Measurements from ENCODE around the gene NDOR1.
A peak's percentile ranks its signal among the peaks of the same experiment; 100 is the strongest.

NDOR1 gene

DNA sequence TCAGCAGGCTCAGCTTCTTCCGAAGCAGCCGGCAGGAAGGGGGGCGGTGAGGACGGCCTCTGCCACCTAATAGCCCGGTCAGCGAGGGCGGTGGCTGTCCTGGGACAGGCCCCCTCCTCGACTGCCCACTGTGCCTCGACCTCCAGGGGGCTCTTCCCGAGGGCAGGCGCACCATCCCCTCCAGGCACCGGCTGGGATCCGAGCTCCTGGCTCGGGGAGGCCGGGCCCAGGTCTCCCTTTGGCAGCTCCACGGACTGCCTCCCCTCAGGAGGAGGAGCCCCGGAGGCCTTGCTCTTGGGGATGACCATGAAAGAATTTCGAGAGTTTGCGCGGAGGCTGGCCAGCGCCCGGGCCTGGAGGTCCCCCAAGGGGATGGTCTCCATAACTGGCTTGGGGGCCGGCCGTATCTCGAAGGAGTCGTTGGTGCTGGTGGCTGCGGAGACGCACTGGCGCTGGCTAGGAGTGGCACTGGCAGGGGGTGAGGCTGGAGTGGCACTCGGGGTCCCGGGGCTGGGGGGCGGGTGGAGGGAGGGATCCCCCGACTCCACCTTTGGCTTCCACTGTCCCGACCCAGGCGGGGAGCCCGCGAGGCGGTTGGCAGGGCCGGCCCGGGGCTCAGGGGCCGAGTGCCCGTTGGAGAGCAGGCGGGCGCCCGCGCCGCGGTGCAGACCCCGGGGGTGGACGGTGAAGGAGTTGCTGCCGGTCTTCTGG lies 5.9 kb upstream of the NDOR1 start:
- no peak for DNase-seq (ENCODE audit: low read depth)

DNA sequence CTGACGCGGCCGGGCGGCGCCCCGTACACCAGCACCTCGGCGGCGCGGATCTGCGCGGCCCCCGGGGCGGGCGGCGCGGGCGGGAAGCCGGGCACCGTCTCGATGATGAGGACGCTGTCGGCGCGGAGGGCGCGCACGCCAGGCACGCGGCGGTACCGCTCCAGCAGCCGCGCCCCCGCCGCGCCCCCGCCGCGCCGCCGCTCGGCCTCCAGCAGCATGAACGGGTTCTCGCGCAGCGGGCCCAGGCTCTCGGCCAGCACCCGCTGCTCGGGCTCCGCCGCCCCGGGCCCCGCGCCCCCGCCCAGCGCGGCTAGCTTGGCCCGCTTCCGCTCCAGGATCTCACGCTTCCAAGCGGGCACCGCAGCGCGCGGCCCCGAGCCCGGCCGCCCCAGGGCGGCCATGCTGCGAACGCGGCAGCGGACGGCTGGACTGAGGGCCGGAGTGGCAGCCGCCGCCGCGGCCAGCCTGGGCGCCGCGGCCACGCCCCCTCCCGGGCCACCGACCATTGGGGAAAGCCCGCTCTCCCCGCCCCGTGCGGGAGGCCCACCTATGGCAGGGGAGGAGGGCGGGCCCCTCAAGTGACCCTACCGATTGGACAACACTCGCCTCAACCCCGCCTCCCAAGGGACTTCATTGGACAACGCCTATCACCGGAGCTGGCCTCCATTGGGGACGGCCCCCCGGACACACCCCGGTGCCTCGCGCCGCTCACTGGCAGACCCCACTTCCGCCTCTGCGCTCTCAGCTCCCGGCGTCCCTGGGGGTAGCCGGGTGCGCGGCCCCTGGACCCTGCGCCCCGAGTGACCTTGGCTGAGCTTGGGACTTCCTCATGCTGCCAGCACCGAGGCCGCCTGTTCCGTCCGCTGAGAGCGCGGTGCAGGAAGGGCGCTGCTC lies 4.9 kb upstream of the NDOR1 start, which contains the start of gene TPRN:
Gene TPRN (minus strand): TSS at position 431 of the 894 bp plus-strand sequence. CDS start 30 bp downstream, at position 401.
- DNase-seq (ENCODE audit: low read depth), result peak; percentile 98

DNA sequence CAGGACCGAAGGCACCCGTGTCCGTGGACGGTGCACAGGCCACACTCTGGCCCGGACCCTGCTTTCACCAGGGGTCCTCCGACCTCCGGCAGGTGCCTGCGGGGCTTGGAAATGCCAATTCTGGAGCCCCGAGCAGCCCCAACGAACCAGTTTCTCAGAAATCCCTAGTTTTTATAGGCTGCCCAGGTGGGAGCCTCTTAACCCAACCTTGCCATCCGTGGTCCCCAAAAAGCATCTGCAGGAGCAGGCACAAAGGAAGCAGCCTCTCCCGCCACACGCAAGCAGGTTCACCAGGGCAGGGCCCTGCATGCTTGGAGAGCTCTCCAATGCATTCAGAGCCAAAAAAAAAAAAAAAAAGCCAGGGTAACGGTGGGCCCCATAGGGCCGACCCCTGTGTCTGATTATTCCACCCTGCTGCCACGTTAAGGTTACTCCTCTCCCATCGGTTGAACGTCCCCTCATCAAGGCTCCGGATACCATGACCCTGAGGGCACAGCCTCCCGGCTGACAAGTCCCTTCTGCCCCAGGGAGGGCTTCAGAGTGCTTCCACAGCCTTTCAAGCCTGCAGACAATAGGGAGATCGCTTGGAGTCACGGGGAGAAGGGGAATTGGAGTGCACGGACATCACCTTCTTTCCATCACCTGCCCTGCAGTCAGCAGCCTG lies 4.2 kb upstream of the NDOR1 start:
- no peak for DNase-seq (ENCODE audit: low read depth)

DNA sequence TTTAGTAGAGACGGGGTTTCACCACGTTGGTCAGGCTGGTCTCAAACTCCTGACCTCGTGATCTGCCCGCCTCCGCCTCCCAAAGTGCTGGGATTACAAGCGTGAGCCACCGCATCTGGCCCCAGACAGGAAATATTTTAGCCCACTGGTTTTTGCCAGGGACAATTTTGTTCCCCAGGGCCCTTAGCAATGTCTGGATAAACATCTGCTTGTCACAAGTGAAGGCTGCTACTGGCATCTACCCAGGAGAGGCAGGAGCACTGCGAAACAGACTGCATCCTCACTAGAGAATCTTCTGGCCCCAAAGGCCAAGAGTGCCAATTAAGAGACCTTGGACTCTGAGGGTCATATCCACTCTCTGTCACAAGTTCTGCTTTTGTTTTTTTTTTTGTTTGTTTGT lies 2.5 kb upstream of the NDOR1 start:
- no peak for DNase-seq (ENCODE audit: low read depth)

DNA sequence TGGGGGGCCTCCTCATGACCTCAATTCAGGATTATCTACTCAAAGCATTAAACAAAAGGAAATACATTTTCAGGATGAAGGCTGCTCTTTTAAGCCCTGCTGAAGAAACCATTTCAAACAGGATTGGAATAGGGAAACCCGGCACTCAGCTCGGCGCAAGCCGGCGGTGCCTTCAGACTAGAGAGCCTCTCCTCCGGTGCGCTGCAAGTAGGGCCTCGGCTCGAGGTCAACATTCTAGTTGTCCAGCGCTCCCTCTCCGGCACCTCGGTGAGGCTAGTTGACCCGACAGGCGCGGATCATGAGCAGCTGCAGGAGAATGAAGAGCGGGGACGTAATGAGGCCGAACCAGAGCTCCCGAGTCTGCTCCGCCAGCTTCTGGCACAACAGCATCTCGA lies 772 bp upstream of the NDOR1 start:
- no peak for DNase-seq (ENCODE audit: low read depth)

DNA sequence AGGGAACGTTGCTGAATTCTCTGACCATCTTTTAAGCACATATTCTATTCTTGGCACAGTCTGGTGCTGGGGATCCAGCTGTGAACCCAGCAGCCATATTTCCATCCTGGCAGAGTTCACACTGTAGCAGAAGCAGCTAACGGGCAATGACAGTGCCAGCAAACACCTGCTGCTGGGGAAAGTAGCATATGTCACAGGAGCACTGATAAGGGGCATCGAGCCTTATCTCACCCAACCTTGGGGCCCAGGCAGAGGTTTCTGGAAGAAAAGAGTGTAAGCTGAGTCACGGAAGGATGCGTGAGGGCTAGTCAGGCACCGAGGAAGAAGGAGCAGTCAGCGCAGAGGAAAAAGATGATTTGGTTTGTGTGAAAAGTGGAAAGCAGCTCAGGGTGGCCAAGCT lies 1.1 kb downstream of the NDOR1 start:
- no peak for DNase-seq (ENCODE audit: low read depth)

DNA sequence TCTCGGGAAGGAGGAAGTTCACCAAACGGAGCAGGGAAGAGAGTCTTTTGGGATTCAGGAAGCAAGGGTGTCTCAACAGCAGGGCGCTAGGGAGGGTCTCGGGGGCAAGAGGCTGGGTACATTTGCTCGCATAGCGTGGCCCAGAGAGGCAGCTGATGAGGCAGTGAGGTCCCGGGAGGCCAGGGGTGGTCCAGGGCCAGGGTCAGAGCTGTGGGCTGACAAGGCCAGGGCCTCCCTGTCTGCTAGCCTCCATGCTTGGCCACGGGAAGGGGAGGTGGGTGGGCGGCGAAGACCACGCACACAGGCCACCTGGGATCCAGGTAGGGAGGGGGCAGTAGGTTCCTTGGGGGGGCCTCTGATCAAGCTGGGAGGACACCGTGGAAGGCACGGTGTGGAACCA lies 6.0 kb downstream of the NDOR1 start:
- no peak for DNase-seq (ENCODE audit: low read depth)

DNA sequence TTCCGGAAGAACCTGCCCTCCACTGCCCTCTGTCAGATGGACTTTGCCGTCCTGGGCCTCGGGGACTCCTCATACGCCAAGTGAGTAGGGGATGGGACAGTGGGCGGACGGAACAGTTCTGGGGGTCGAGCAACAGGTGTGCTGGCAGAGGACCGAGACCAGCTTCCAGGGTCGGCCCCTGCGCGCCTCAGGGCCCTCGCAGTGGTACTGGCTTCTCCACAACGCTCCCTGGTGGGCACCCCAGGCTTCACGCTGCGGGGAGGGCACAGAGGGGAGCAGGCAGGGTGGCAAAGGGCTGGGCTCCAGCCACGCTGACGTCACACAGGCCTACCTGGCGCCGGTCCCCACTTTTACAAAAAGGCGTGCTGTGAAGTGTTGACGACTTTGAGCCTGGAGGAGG lies 7.0 kb downstream of the NDOR1 start:
- DNase-seq (ENCODE audit: low read depth), result no peak

DNA sequence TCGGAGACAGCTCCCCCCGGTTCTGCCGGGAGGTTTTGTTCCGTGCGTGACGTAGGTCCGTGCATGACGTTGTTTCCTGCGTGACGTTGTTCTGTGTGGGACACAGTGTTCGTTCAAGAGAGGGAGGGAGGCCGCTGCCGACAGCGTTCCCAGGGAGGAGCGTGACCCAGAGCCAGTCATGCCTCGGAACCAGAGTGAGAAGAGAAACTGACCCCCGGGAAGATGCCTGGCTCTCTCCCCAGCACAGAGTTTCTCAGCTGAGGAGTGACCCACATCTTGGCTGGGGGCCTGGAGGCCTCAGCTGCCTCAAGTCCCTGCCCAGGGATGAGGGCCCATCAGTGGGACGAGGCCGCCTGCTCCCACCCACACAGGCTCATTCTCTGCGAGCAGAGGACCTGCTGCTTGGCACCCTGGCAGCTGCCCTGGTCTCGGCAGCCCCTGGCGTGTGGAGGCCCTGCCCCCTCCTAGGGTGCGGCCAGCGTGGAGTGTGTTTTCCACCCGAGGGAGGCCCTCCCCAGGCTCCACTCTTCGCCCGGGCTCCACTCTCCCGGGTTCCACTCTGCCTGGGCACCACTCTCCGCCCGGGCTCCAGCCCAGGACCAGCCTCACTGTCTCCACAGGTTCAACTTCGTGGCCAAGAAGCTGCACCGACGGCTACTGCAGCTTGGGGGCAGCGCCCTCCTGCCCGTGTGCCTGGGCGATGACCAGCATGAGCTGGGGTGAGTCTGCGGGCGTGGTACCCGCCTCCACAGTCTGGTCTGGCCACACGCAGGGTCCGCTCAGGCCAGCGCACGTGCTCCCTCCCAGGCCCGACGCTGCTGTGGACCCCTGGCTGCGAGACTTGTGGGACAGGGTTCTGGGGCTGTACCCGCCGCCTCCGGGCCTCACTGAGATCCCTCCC lies 7.9 kb downstream of the NDOR1 start:
- DNase-seq (ENCODE audit: low read depth), result no peak

DNA sequence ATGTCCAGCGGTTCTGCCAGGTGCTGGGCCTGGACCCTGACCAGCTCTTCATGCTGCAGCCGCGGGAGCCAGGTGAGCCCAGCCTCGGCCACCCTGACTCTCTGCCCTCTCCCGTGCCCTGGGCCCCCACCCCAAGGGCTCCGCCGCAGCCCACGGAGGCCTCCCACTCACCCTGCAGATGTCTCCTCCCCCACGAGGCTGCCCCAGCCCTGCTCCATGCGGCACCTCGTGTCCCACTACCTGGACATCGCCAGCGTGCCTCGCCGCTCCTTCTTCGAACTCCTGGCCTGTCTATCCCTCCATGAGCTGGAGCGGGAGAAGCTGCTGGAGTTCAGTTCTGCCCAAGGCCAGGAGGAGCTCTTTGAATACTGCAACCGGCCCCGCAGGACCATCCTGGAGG lies 9.1 kb downstream of the NDOR1 start:
- no peak for DNase-seq (ENCODE audit: low read depth)

DNA sequence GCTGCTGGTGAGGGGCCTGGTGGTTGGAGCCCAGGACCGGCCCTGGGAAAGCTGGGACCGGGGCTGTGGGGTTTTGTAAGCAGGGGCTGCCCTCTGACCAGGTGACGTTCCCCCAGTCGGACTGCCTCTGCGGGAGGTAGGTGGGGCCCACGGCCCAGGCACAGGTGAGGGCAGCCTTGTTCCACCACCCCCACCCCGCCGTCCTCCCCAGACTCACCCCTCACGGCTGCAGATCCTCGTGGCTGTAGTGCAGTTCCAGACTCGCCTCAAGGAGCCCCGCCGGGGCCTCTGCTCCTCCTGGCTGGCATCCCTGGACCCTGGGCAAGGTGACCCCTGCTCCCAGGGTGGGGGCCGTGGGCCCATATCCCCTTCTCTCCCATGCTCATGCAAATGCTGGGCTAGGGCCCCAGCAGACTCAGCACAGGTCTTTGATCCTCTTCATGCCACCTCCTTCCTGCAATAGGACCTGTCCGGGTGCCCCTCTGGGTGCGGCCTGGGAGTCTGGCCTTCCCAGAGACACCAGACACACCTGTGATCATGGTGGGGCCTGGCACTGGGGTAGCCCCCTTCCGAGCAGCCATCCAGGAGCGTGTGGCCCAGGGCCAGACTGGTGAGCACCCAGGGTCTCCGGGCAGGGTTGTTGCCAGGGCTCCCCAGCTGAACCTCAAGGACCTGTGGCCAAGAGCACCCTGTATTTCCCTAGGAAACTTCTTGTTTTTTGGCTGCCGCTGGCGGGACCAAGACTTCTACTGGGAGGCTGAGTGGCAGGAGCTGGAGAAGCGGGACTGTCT lies 9.9 kb downstream of the NDOR1 start:
- no peak for DNase-seq (ENCODE audit: low read depth)

DNA sequence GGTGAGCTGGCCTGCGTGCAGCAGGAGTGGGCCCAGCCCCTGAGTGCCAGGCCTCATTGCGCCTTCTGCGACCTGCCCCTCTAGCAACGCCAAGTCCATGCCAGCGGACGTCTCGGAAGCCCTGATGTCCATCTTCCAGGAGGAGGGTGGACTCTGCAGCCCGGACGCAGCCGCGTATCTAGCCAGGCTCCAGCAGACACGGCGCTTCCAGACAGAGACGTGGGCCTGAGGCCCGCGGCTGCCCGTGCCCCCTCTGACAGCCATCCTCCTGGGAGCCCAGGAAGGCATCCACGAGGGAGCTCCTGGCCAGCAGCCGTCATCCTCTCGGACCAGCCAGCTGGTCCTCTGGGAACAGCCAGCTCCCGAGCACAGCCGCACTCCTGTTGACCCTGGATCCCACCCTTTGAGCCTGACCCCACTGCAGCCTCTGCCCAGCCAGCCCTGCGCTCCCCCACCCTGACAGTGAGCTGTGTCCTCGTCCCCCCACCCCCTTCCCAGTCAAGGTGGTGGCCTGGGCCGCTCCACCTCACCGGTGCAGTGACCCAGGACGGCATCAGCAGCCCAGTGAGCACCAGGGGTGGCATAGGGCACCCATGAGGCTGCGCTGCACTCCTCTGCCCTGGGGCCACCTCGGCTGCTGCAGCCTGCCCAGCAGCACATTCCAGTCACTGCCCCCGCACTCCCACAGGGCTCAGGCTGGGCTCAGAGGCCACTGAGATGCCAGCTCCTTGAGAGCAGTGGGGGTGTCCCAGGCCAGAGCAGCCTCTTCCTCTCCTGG lies 10.9 kb downstream of the NDOR1 start:
- DNase-seq (ENCODE audit: low read depth), result no peak

DNA sequence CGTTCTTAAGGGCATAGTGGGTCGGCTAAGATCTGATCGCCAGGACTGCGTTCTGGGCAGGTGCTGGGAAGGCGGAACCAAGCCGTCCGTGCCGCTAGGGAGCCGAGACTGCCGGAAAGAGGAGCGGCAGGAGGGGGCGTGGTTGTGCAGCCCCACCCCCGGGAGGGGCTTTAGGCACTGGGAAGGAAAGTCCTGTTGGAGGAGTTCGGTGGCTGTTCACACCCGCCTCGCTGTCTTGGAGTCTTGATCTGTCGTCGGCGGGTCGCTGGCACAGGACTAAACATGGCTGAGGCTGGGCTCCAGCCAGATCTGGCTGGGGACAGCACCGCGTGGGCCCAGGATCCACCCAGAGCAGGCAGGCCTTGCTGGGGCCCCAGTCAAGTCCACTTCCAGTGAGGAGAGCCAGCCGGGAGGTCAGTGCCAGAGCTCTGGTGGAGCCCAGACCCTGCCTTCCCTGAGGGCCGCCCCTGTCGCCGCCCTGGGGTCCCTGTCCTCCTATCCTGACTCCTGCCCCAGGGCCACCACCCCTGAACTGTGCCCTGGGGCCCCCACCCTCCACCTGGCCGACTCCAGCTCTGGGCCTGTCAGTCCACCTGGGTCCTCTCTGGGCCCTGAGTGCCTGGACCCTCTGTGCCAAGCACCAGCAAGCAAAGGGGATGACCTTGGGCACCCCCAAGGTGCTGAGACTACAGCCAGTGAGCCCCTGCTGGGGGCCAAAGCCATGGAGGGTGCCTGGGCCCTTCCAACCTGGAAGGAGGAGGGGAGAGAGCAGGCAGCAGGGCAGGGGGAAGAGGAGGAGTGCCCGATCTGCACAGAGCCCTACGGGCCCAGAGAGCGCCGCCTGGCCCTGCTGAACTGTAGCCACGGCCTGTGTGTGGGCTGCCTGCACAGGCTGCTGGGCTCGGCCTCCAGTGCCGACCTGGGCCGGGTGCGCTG lies 12.0 kb downstream of the NDOR1 start:
- no peak for DNase-seq (ENCODE audit: low read depth)

DNA sequence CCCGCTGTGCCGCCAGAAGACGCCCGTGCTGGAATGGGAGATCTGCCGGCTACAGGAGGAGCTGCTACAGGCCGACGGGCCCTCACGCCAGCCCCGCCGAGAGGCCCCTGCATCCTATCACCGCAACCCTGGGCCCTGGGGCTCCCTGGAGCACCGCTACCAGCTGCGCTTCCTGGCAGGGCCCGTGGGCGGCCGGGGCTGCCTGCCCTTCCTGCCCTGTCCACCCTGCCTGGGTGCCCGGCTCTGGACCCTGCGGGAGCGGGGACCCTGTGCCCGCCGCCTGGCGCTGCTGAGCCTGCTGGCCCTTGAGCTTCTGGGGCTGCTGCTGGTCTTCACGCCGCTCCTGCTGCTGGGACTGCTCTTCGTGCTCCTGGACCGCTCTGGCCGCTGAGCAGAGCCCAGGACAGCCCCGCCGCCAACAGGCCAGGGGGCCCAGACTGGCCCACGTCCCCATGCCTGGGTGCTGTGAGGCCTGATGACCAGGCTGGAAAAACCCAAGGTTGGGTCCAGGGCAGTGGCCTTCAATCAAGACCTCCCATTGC lies 12.8 kb downstream of the NDOR1 start:
- DNase-seq (ENCODE audit: low read depth), result no peak

DNA sequence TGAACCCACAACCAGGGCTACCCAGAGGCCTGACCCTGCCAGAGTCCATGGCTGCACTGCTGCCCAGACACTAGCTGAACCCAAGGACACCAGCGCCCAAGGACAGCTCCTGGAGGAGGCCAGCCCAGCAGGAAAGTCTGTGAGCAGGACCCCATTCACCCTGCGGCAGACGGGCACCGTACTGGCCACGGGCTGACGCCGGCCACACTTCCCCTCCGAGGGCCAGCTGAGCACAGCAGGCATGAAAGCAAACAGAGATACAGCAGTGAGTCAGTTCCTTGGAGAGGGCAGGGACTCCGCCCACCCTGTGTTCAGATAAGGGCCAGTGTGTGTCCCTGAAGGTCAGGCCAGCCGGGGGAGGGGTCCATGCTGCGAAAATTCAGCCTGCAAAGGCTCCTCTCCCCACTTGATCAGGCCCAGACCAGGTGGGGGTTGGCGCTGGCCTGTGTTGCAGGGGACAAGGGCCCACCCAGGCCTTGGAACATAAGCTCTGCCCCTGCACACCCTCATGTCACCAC lies 13.3 kb downstream of the NDOR1 start:
- no peak for DNase-seq (ENCODE audit: low read depth)

DNA sequence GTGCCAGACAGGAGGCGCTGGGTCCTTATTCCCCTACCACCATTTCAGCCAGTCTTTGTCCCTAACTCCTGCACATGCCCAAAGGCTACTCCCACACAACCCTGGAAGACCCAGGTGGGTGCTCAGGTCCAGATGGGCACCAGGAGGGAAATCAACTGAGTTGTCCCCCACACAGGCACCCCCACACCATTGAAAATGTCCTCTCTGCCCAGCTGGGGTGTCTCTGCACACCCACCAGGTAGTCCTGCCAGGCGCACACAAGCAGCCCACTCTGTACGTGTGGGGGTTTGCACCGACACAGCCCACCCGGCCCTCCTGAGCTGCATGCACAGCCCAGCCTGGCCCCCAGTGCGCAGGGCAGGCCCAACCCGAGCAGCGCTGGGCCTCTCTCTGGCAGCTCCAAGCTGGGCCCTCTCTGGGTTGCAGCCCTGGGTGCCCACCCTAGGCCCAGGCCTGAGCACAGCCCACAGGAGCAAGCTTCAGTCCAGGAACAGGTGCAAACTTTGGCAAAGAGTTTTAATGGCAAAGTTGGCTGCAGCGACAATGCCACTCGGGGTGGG lies 14.3 kb downstream of the NDOR1 start:
- DNase-seq (ENCODE audit: low read depth), result no peak

DNA sequence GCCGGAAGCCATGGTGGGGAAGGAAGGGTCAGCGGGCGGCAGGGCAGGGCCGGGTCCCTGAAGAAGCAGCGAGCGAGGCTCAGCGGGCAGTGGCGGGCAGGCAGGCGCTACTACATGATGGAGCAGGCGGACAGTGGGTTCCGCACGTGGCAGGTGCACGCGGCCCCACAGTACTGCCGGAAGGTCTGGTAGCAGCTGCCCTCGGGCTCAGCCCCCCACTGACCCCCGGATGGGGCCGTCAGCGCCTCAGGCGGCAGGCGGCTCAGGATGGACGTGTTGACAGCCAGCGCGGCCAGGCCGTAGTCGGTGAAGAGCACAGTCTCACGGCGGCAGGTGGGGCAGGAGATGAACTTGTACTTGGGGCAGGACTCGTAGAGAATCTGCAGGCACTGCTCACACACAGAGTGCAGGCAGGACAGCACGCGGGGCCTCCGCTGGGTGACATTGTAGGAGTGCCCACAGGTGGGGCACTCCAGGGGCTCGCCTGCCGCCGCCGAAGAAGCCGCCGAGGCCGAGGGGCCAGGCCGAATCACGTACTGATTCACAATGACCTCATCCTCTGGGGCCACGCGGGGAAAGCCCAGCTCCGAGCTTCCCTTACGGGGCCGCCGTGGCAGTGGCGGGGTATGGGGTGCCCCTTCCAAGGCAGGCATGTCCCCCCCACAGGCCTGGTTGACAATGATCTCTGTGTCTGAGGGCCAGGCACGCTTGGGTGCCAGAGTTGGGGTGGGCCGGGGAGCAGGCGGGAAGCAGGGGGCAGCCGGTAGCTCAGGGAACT lies 15.0 kb downstream of the NDOR1 start:
- DNase-seq (ENCODE audit: low read depth), result no peak
